ENCODE results near the gene ZNF24. TPM values are rescaled to one million over a fixed set of nuclear protein-coding genes. Genes with fewer than 3 reads are reported as not detected.

Gene ZNF24
- total RNA-seq, 4 donors from 2014 or later: 12.7 to 34.5 (median 29.1) TPM

DNA sequence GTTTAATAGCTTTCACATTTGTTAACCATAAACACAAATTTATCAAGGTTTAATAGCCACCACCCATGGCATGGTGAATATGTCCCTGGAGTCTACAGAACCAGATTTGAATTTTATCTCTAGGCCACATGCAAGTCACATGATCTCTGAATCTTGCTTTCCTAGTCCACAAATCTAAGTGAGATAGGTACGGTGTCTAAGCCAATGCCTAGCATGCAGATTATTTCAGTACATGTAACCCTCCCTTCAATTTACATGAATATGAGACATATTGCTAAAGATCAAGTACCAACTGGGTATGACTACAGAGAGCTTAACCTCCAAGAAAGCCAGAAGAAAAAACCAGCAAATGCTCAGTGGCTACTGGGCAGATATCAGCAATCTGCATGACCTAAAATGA is 10.0 kb downstream of the ZNF24 start:
- no peaks in the 10 kb centered on the region for H3K27me3 ChIP-seq
- intact Hi-C loops (cut with DNase I; ENCODE audit: low total_unique reads) (no loop called here), in situ Hi-C loops (cut with MboI; ENCODE audit: low pct_ligation_motif_present in 1 of 4, low pct_unique_long_range_greater_than_20kb in 1 of 4, low sequenced_read_pairs in 3 of 4) (loop anchor here in 2 of 4 donors (25.0 kb wide), 2 partner anchors 97 to 322 kb away; partner anchors contain the start of gene ZNF397 (in 1 of the 2))
- H3K27ac ChIP-seq: no peak overlapping the region
- no peak for DNase-seq
- WGBS, 2 donors (ENCODE audit: low coverage in 1 of 2): 88 to 100% methylated on average over 1 of the region's 1 CpG
- no peak for TF ChIP-seq POLR2A (IDR thresholded peaks at IDR 0.05)
- TF ChIP-seq, protein P1, sequence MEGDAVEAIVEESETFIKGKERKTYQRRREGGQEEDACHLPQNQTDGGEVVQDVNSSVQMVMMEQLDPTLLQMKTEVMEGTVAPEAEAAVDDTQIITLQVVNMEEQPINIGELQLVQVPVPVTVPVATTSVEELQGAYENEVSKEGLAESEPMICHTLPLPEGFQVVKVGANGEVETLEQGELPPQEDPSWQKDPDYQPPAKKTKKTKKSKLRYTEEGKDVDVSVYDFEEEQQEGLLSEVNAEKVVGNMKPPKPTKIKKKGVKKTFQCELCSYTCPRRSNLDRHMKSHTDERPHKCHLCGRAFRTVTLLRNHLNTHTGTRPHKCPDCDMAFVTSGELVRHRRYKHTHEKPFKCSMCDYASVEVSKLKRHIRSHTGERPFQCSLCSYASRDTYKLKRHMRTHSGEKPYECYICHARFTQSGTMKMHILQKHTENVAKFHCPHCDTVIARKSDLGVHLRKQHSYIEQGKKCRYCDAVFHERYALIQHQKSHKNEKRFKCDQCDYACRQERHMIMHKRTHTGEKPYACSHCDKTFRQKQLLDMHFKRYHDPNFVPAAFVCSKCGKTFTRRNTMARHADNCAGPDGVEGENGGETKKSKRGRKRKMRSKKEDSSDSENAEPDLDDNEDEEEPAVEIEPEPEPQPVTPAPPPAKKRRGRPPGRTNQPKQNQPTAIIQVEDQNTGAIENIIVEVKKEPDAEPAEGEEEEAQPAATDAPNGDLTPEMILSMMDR (IDR thresholded peaks at IDR 0.05): no peak
- no peak for TF ChIP-seq EP300 (IDR thresholded peaks at IDR 0.05; ENCODE audit: low read depth)
- TF ChIP-seq POLR2AphosphoS5 (IDR thresholded peaks at IDR 0.05): no peak
- peaks cover 0 to 9% (median 0%) of the 10 kb centered on the region in 4 donors for H3K4me1 ChIP-seq
- no peaks in the 10 kb centered on the region for H3K9me3 ChIP-seq
- H3K4me3 ChIP-seq: no peak overlapping the region
- H3K36me3 ChIP-seq: peaks cover 0 to 71% (median 29%) of the 10 kb centered on the region in 4 donors

DNA sequence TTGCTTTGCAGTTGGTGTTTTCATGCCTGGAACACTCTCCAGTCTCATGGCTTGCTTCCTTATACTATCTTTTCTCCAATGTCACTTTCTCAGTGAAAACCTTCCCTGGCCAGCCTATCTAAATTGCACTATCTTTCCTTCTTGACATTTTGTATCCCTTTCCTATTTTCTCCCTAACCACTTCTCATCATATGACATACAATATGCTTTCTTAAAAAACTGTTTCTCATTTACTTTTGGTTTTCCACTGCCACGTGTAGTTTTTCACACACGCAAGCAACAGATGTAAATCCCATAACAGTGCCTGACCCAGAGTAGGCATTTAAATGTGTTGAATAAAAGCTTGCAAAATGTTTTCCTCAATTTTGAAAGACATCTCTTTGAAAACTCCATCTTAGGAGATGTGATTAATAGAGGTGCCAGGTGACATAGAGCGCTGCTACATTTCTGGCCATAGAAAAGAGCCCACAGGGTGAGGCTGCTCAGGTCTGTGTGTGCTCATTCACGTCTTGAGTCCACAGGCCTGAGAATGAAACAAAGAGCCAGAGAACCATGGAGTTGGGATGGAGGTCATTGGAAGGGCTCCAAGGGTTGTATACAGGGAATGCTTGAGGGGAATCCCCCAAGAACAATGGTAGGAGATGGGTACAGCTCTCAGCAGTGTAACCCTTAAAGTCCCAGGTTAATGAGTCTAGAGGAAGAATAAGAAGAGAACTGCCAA is 12.7 kb downstream of the ZNF24 start:
- Histone ChIP-seq H3K9me3 (peaks cover 0 to 6% of the 10 kb centered on the region in 2 donors), H3K36me3 (peaks cover 0 to 44% (median 14%) of the 10 kb centered on the region in 4 donors), H3K4me1 (no peaks in the 10 kb centered on the region), H3K27ac (no peak overlapping the region), H3K27me3 (no peaks in the 10 kb centered on the region), H3K4me3 (no peak overlapping the region)
- 75 to 82% methylated on average over 4 of the region's 4 CpGs for WGBS, 2 donors (ENCODE audit: low coverage in 1 of 2)
- DNase-seq: no peak
- in situ Hi-C loops (cut with MboI; ENCODE audit: low pct_ligation_motif_present in 1 of 4, low pct_unique_long_range_greater_than_20kb in 1 of 4, low sequenced_read_pairs in 3 of 4): loop anchor here in 2 of 4 donors (25.0 kb wide), 2 partner anchors 94 to 319 kb away; partner anchors contain the start of gene ZNF397 (in 1 of the 2)
- TF ChIP-seq, protein P1 (IDR thresholded peaks at IDR 0.05): no peak
- TF ChIP-seq POLR2AphosphoS5 (IDR thresholded peaks at IDR 0.05): no peak
- no peak for TF ChIP-seq POLR2A (IDR thresholded peaks at IDR 0.05)
- TF ChIP-seq EP300 (IDR thresholded peaks at IDR 0.05; ENCODE audit: low read depth): no peak
- intact Hi-C loops (cut with DNase I; ENCODE audit: low total_unique reads): no loop called here

DNA sequence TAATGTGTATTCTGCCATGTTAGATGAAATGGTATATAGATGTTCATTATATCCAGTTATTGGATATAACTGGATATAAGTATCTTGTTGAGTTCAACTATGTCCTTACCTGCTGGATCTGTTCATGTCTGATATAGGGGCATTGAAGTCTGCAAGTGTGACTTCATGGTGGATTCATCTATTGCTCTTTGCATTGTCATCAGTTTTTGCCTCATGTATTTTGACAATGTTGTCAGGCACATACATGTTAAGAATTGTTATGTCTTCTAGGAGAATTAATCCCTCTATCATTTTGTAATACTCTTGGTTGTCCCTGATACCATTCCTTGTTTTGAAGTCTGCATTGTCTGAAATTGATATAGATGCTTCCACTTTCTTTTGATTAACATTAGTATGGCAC is 15.4 kb downstream of the ZNF24 start:
- intact Hi-C loops (cut with DNase I; ENCODE audit: low total_unique reads) (no loop called here), in situ Hi-C loops (cut with MboI; ENCODE audit: low pct_ligation_motif_present in 1 of 4, low pct_unique_long_range_greater_than_20kb in 1 of 4, low sequenced_read_pairs in 3 of 4) (loop anchor here in 2 of 4 donors (25.0 kb wide), 2 partner anchors 92 to 317 kb away; partner anchors contain the start of gene ZNF397 (in 1 of the 2))
- no peak for TF ChIP-seq POLR2AphosphoS5 (IDR thresholded peaks at IDR 0.05)
- Histone ChIP-seq H3K4me3 (no peak overlapping the region), H3K4me1 (no peaks in the 10 kb centered on the region), H3K27ac (no peak overlapping the region), H3K9me3 (peaks cover 0 to 6% of the 10 kb centered on the region in 2 donors), H3K27me3 (no peaks in the 10 kb centered on the region), H3K36me3 (peaks cover 0 to 21% (median 4%) of the 10 kb centered on the region in 4 donors)
- no peak for DNase-seq

GRCh38 chr18:35326695-35327387 is 17.4 kb downstream of the ZNF24 start:
- no peak for TF ChIP-seq POLR2AphosphoS5 (IDR thresholded peaks at IDR 0.05)
- TF ChIP-seq, protein P1 (IDR thresholded peaks at IDR 0.05): no peak
- H3K27ac ChIP-seq: no peak overlapping the region
- no peak overlapping the region for H3K4me3 ChIP-seq
- peaks cover 0 to under 1% (median 0%) of the 10 kb centered on the region in 4 donors for H3K36me3 ChIP-seq
- no peak for DNase-seq
- in situ Hi-C loops (cut with MboI; ENCODE audit: low pct_ligation_motif_present in 1 of 4, low pct_unique_long_range_greater_than_20kb in 1 of 4, low sequenced_read_pairs in 3 of 4): loop anchor here in 2 of 4 donors (25.0 kb wide), 2 partner anchors 90 to 315 kb away; partner anchors contain the start of gene ZNF397 (in 1 of the 2)
- 53% methylated on average over 3 of the region's 3 CpGs; no CpG with 5 or more reads in 1 of the 2 donors for WGBS, 2 donors (ENCODE audit: low coverage in 1 of 2)
- H3K9me3 ChIP-seq: peaks cover 0 to 6% of the 10 kb centered on the region in 2 donors
- intact Hi-C loops (cut with DNase I; ENCODE audit: low total_unique reads): no loop called here
- no peaks in the 10 kb centered on the region for H3K27me3 ChIP-seq
- H3K4me1 ChIP-seq: no peaks in the 10 kb centered on the region
